HG02884 (cell line): ENCODE data around the gene PPP3CA.
A peak's percentile ranks its signal among the peaks of the same experiment; 100 is the strongest.

Experiments used
- ATAC-seq: cut with Tn5 transposase; IDR thresholded peaks from one replicate; pipeline ENCODE4 v1.9.1; 2021; ENCODE audit warnings: mild to moderate bottlenecking, moderate library complexity; ENCODE audit not compliant: unreplicated experiment

PPP3CA gene

GRCh38 chr4:101347267-101347556, at the start of gene PPP3CA:
TSS of gene PPP3CA (minus strand) at chr4:101347526.
- peak; percentile 17 for ATAC-seq

- no peak for ATAC-seq
Observed at GRCh38 chr4:101393256-101393655, 45.9 kb upstream of the PPP3CA start.

GRCh38 chr4:101370663-101371210, 23.4 kb upstream of the PPP3CA start:
- no peak for ATAC-seq

GRCh38 chr4:101367201-101367600, 19.9 kb upstream of the PPP3CA start:
- ATAC-seq, result no peak

- ATAC-seq, result no peak
Observed at GRCh38 chr4:101366331-101366730, 19.0 kb upstream of the PPP3CA start.

- no peak for ATAC-seq
Observed at GRCh38 chr4:101357751-101358150, 10.4 kb upstream of the PPP3CA start.

- no peak for ATAC-seq
Observed at GRCh38 chr4:101356928-101357327, 9.6 kb upstream of the PPP3CA start.

GRCh38 chr4:101355767-101356702, 8.7 kb upstream of the PPP3CA start:
- no peak for ATAC-seq

- peak; percentile 98 for ATAC-seq
Observed at GRCh38 chr4:101355246-101355645, 7.9 kb upstream of the PPP3CA start.

- ATAC-seq, result no peak
Observed at GRCh38 chr4:101349801-101350064, 2.4 kb upstream of the PPP3CA start.

GRCh38 chr4:101348995-101349800, 1.9 kb upstream of the PPP3CA start:
- ATAC-seq, result no peak

GRCh38 chr4:101348367-101348827, 1.1 kb upstream of the PPP3CA start:
- no peak for ATAC-seq

- peak; percentile 75 for ATAC-seq
Observed at GRCh38 chr4:101347557-101348366, 436 bp upstream of the PPP3CA start.

- peak; percentile 5 for ATAC-seq
Observed at GRCh38 chr4:101346351-101347266, 717 bp downstream of the PPP3CA start.

- ATAC-seq, result no peak
Observed at GRCh38 chr4:101345596-101346350, 1.6 kb downstream of the PPP3CA start.

GRCh38 chr4:101345271-101345595, 2.1 kb downstream of the PPP3CA start:
- ATAC-seq, result no peak

GRCh38 chr4:101339332-101339731, 8.0 kb downstream of the PPP3CA start:
- ATAC-seq, result no peak

GRCh38 chr4:101337688-101338087, 9.6 kb downstream of the PPP3CA start:
- no peak for ATAC-seq

GRCh38 chr4:101334963-101335572, 12.3 kb downstream of the PPP3CA start:
- peak; percentile 72 for ATAC-seq
